Measurements from ENCODE around the gene ABHD12. TPM values are rescaled to one million over a fixed set of nuclear protein-coding genes. Genes with fewer than 3 reads are reported as not detected.
"Not testable (repeated sequence)": the region's sequence is repeated elsewhere in the genome, so short reads cannot be mapped to it uniquely, and the experiment has no call there.

ABHD12 gene
- polyA plus RNA-seq, 1 donor, result 50.4 TPM

DNA sequence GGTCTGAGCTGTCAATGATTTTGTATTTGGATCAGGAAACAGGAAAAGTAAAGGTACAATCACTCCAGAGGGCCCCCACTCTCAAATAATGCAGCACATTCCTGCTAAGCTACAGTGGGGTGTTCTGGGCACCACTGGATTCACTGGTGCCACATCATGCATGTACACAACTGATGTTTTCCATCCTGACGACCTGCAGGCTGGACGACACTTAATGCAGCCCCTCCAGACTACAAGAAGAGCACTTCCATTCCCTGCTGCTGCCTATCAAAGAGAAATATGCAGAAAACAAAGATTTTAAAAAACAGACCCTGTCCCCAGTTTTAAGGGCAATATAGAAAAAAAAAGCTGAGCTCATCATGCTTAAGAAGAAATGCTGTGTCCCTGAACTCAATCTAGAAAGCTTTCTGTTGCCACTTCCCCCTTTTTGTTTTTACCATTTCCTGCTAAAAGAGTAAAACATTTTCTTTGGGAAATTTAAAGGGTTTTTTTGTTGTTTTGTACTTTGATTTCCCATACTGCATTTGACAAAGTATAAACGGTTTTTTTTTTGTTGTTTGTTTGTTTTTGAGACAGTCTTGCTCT is 35.5 kb downstream of the ABHD12 start:
- DNase-seq, result no peak

- no peak for DNase-seq
Measured at GRCh38 chr20:25353747-25354705, 36.6 kb downstream of the ABHD12 start.

- DNase-seq, result no peak
Measured at GRCh38 chr20:25353353-25353746, 37.3 kb downstream of the ABHD12 start.

DNA sequence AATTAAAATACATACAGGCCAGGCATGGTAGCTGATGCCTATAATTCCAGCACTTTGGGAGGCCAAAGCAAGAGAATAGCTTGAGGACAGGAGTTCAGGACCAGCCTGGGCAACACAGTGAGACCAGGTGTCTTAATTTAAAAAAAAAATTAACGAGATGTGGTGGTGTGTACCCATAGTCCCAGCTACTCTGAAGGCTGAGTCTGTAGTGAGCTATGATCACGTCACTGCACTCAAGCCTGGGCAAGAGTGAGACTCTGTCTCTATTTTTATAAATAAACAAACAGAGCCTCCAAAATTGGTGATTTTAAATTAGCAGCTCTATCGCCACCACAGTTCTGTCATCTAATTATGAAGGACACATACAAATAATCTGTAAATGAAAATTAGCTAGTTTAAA is 37.9 kb downstream of the ABHD12 start:
- DNase-seq, result no peak

- no peak for DNase-seq
Measured at GRCh38 chr20:25351024-25351360, 39.6 kb downstream of the ABHD12 start.

- no peak for DNase-seq
Measured at GRCh38 chr20:25346349-25346748, 44.3 kb downstream of the ABHD12 start.

- no peak for DNase-seq
Measured at GRCh38 chr20:25345721-25346120, 44.9 kb downstream of the ABHD12 start.

DNA sequence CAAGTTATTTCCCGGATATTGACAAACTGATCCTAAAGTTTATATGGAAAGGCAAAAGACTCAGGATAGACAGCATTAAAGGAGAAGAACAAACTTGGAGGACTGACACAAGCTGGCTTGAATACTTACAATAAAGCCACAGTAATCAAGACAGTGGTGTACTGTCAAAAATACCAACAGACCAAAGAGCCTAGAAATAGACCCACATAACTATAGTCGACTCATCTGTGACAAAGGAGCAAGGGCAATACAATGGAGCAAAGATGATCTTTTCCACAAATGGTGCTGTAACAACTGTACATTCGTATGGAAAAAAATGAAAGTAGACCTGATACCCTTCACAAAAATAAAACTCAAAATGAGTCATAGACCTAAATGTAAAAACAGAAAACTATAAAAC is 46.0 kb downstream of the ABHD12 start:
- no peak for DNase-seq

GRCh38 chr20:25341716-25342680 is 48.6 kb downstream of the ABHD12 start:
- DNase-seq, result no peak

DNA sequence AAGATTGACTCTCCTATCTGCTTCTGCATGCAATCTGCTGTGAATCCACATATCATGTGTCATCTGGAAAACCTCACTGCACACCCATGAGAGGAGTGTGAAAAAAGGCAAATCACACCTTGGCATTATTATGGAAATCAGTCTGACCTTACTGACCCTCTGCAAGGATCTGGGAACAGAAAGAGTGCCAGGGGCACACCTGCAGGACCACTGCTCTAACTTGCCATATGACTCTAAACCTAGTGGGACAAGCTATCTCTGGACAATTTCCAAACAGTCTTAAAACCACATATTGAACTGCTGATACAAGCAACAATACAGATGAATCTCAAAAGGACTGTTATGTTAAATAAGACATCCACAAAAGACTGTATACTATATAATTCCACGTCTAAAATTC is 50.3 kb downstream of the ABHD12 start:
- no peak for DNase-seq

DNA sequence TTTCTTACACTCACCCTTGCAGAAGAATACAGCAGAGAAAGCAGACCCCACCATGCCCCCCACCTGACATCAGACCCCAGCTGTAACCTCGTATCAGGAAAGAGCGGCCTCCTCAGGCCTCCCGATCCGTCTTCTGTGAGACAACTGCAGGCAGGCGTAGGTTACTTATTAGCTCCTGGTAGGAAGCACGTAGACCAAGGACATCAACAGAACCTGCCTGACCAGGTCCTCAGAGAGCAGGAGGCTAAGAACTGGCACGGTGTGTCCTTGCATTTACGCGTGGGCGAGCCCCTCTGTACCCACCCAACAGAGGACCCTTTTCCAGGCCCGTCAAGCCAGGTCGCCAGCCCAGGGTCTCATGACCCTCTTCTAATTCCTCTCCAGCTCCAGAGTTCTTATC is 51.0 kb downstream of the ABHD12 start:
- DNase-seq, result no peak

- no peak for DNase-seq
Measured at GRCh38 chr20:25338112-25339023, 52.3 kb downstream of the ABHD12 start.

- DNase-seq, result no peak
Measured at GRCh38 chr20:25336561-25337422, 53.8 kb downstream of the ABHD12 start.

GRCh38 chr20:25334972-25335371 is 55.7 kb downstream of the ABHD12 start:
- DNase-seq, result not testable (repeated sequence)

- DNase-seq, result no peak
Measured at GRCh38 chr20:25328954-25329498, 61.6 kb downstream of the ABHD12 start.

DNA sequence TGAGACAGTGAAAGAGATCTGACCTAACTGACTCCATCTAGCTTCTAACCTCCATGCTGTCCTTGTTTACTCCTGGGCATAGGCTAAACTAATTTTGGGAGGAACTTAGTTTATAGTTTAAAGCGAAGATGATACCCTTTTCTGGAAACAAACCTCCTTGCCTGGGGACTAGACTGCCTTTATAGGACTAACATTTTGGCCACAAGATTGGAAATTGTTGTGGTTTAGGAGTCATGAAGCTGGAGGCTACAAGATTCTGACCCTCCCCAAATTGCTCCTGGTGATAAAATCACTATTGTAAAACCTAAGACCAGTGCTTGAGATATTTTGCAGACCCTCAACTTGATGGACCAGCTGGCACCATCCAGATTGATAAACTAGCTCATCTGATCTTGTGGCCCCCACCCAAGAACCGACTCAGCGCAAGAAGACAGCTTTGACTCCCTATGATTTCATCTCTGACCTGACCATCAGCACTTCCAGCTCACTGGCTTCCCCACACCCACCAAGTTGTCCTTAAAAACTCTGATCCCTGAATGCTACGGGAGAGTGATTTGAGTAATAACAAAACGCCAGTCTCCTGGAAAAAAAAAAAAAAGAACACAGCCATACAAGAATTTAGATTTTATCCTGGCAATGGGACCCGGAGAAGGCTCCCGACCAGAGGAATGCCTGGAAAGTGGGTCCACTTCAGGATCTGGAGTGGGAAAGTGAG is 63.0 kb downstream of the ABHD12 start:
- no peak for DNase-seq

GRCh38 chr20:25325997-25326396 is 64.6 kb downstream of the ABHD12 start:
- DNase-seq, result no peak

GRCh38 chr20:25325073-25325472 is 65.6 kb downstream of the ABHD12 start:
- DNase-seq, result no peak

- no peak for DNase-seq
Measured at GRCh38 chr20:25324412-25324811, 66.2 kb downstream of the ABHD12 start.

Measured in left kidney (tissue), 2 donors.